Kidney tubule cell (primary cell): Measurements from ENCODE around the gene TAGAP.

Experiments used
- DNase-seq: peaks from one replicate; pipeline ENCODE4 v3.0.0-alpha.2; 2018; ENCODE audit warnings: low spot score

TAGAP gene

DNA sequence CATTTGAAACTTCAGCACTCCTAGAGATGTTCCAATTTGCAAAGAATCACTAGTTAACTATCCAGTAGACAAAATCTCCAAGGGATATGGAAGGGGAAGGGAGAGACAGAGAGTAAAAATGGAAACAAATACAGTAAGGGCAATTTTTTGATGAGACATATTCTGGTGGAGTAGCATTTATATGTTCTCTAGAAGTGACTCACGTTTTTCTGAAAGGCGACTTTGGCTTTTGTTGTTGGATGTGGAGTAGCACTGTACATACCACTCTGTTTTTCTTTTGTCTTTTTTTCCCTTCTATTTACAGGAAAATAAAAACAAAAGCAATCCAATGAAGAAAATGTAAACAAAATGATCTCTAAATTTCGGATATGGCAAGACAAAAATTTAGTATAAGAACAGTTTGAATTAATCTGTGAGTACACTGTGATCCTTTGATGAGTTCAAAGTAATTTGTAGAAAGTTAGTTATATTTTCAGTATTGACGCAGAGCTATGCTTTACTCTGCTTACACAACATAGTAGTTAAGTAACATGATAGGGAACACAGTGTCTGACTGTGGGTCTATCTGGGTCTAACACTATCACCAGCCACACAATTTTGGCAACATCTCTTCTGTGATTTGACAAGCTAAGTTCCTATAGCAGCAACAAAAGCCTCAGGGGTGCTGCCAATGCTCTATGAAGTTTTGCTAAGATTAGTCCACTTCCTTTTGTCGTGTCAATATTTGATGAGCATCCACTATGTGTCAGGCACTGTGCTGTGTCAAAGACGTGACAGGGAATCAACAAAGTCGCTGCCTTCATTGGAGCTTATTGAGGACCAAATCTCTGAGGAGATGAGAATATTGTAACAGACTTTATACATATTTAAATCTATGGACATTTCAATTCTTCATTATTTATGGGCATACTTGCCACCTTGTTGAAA lies 27.3 kb upstream of the TAGAP start:
- DNase-seq: no peak

DNA sequence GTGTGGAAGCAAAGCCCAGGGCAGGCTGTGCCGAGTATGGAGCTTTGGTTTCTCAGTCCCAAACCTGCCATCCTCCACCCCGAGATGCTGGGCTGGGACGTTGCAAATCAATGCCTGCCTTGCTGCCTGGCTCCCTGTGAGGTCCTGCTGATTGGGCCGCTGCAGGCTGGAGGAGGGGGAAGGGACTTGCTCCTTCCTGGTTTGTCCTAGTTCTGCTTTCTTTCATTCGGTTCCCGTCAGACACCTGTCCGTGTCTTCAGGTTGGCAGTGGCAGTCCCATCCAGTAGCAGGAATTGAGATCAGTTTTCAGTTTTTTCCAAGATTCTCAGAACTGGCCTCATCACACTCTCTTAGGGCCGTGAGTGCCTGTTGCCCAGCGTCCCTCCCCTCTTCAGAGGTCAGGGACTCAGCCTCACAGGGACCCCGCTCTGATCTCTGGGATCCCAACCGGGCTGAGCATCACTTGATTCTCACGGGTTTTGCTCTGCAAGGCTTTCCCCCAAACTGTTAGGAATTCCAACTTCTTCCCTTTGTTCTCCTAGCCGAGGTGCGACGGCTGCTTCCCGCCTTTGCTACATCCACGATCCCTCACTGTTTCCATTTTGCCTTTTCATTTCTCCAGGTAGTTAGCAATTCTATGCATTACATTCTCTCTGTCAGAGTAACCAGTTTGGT lies 24.2 kb upstream of the TAGAP start:
- DNase-seq: no peak

DNA sequence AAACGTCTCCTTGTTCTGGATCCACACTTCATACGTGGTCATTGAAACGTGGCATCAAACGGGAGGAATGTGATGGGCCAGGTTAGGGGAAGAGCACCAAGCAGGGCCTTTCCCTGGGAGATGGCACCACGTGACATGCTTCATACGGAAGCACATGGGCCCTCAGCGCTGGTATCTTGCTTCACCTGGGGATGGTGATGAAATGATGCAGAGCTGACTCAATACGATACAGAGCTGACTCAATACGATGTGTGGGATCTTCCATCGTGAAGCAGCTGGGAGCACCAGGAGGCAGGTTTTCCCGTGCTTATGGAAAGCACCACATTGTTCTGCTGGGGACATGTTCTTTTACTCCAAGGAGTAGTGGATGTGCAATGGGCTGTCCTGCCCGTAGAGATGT lies 22.5 kb upstream of the TAGAP start:
- no peak for DNase-seq

DNA sequence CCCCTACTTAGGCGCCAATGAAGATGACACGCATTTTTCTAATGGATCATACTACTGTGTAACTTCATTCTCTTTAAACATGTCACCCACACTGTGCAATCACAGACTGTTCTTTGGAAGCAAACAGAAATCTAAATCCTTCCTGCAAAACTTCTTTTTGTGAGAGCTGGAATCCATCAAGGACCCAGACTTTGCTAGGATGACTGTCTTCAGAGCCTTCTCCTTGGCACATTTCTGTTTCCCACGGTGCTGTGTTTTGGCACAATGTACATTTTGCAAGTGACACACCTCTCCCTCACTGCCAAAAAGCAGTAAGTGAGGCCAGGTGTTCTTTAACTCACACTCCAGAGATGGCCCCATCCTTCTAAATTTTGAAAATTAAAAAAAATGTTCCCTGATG lies 21.7 kb upstream of the TAGAP start:
- no peak for DNase-seq

DNA sequence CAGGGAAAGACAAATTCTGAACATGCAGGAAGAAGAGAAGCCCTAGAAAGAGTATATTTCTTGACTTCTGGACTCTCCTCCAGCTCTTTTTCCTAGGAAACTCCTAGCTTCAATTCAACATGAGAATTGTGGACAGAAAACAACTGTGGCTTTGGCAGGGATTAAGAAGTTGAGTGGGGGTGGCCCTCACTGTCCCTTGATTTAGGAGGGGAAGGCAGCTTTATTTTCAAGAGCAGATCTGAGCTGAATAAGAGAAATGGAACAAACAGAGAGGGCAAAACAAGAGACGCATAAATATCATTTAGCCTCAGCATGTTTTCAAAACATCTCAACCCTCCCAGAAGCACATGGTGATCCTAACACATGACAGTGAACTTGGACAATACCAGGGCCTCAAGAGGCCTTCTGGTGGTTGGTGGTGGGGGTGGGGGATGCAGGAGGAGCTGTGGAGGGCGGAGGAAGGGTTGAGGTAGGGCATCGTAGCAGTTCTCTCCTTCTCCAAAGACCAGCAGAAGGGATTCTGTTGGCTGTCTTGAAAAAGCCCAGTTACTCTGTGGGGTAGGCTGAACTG lies 21.1 kb upstream of the TAGAP start:
- no peak for DNase-seq

DNA sequence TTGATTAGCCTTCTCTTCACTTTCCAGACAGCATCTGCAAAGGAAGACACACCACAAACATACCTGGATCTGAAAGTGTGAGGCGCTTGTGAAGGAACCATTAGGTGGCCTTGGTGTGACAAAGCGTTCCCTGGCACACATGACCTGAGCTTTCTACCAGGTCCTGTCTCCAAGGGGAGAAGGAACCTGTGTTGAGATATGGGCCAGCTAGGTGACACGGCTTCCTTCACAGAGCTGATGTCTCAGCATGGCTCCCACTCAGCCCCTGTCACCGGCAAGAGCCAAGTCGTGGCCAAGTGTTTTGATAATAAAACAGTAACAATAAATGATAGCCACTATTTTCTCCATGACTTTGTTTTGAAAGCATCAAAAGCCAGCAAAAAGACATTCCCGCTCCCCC lies 20.3 kb upstream of the TAGAP start:
- DNase-seq: no peak

DNA sequence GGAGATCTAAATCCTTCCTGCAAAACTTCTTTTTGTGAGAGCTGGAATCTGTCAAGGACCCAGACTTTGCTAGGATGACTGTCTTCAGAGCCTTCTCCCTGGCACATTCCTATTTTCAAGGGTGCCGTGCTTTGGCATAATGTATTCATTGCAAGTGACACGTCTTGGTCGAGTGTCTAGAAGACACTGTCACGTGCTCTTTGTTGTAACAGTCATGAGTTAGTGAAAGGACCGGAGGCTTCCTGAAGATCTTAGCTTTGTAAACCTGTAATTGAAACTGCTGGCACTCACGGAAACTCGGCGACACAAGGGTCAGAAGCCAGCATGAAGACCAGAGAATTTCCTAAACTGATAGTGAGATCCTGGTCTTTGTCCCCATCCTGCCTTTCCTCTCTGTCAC lies 19.7 kb upstream of the TAGAP start:
- DNase-seq: no peak

DNA sequence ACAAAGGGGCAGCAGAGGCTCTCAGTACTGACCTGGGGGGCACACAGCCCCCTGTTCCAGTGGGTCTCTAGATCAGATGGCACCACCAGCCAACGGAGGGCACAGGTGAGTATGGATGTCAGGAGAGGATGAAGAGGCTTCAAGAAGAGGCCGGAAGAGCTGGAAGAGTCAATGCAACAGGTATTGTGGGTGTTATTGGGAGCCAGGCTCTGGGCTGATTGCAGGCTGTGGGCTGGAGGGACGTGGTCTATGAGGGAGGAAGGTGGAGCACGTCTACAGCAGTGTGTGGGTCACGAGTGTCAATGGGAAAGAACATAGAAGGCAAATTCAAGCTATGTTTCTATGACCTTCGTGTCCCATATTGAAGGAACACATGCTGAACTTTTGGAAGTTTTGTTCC lies 18.8 kb upstream of the TAGAP start:
- no peak for DNase-seq

DNA sequence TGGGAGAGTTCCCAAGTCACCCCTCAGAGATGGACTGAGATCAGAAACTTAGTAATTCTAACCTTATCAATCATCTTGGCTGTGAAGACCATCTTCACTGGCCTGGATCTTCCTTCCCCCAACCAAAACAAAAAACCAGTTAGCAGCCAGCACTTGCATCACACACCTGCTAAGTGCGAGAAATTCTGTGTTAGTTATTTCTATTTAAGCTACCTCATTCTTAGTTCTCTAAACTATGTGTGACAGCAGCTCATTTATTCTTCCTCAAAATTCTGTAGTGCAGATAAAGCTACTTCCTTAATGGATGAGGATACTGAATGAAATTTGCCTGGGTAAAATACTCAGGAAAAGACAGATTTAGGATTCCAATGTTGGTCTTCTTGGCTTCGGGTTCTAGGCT lies 18.2 kb upstream of the TAGAP start:
- no peak for DNase-seq

DNA sequence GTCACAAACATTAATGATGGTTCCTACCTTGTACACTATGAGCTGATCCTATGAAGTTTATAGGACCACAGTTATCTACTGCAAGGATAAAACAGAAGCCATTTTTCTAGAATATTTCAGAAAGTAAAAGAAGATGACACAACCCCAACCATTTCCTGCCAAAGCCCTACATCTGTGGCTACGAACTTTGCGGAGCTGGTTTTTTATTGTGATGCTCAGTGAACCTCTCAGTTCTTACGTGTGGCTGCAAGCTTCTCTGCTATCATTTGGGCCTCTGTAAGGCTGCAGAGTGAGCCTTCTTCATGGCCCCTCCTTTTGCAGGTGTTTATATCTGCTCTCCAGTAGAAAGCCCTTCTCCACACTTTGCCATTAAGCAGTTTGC lies 17.8 kb upstream of the TAGAP start:
- DNase-seq: no peak

DNA sequence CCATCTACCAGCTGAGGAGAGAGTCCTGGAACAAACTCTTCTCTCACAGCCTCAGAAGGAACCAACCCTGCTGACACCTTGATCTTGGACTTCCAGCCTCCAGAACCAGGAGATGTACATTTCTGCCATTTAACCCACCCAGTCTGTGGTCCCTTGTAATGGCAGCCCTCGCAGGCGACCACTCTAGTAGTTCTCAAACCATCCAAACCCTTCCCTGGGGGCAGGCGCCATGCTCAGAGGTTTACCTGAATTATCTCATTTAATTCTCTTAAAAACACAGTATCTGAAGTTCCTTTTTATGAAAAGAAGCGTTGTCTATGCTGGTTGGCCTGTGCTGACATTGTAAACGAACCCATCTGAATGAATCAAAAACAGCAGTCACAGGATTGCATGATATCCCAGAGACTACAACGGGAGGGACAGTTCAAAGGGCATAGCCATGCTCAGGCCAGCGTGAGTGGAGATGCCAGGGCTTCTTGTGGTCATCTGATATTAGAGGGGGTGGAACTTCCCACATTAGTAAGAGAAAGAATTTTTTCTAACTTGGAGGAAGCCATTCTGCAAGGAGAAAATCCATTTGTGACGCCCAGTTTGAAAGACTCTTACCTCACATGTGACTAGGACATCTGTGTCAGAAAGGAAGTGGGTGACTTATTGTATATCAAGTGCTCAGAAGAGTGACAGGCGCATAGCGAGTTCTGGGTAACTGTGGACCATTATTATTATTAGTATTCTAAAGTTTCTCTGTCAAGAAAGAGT lies 17.2 kb upstream of the TAGAP start:
- no peak for DNase-seq

DNA sequence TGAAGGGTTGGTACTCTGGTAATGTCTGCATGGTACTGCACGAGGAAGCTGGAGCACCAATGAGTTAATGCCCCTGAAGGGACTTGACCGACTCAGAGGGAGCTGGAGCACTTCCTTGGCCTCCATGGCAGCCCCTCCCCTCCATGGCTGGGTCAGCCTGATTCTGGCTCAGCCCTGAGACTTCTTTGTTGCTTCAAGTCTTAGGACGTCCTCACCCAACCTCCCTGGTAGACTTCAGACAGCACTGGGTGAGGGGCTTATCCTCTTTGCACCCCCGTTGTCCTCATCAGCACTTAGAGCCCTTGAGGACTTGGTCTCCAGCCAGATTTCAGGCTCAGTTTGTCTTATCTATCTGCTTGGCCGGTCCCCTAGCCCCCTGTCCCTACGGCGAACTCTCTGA lies 16.4 kb upstream of the TAGAP start:
- no peak for DNase-seq

DNA sequence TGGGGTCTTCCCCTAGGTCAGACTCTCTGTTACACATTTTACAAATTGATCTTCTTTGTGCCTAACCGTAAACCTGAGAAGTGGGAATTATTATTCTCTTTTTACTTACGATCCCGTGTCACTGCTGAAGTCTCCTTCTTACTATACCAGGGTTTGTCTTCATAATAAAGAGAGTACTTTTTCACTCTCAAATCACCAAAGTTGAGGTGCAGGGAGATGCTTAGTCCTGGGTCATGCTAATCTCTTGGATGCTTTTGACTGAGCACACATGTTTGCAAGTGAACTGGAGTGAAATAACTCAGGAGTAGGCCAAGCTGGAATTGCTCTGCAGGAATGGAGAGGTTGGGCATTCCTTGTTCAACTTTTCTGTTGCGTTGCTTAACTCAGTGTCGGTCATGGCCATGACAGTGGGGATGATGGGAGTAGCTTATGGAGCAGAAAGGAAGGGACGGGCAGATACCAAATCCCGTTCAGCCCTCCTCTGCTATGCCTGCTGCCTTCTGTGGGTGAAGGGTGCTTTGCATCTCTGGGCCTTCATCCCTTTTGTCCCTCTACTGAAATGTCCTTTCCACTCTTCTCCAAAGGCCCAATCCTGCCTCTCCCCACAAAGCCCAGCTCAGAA lies 15.2 kb upstream of the TAGAP start:
- DNase-seq: no peak

DNA sequence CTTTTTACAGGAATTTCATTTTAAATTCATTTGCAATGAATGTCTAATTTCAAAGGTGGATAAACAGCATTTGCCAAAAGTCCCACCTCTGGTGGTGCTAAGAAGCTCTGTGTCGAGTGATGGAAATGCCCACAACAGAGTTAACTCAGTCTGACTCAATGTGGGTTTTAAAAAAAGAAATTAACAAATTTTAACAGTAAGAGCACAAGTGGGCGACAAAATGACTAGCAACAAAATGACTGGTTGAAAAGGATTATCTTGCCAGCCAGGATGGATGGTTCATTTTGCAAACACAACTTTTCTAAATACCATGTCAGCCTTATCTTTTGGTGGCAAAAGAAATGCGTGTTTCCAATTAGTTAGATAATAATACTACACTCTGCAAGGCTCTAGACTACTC lies 14.3 kb upstream of the TAGAP start:
- no peak for DNase-seq

DNA sequence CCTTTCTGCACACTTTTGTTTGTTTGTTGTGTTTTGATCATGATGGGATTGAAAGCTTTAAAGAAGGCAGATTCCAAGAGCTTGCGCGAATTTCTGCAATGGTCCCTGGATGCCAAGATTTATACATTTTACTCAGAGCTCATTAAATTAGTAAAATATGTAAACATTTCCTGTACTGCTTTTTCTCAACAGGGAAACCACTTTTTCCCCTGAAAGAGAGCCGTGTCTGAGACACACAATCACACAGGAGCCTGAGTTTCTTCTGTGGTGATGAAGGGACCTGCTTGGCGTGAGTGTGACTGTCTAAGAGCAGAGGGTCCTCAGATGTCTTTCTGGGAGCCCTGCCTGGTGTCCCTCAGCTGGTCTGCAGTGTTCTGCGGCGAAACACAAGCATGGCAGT lies 12.1 kb upstream of the TAGAP start:
- no peak for DNase-seq

DNA sequence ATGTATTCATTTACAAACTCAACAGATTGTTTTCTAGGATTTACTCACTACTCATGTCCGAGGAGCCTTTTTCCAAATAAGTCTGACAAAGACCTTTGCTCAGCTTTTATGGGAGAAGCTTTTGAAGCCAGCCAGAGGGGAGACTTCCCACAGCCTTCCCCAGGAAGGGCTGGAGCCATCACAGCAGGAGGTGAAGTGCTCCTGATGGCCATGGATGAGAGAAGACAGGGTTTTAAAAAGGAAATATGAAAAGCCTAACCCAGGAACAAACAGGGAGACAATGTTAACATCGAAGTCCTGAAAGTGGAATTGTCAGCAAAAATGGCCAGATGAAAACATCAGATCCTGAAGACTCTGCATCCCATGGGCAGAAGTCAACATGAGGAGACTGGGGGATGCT lies 11.6 kb upstream of the TAGAP start:
- DNase-seq: no peak

DNA sequence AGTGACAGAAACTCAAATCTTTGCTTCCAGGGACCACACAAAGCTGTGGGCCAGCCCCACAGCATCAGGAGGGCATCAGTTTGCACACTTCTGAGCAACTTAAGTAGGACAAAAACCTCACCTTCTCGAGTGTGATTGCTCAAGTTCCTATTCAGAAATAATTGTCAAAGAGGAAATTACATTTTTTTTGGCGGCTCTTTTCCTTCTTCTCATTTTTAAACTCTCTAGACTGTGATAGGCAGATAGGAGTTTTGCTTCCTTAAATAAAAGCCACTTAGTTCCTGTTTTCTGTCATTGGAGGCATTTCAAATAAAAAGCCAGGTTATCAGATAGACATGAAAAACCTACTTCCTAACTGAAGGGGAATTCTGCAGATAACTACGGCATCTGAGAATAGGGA lies 11.2 kb upstream of the TAGAP start:
- no peak for DNase-seq

DNA sequence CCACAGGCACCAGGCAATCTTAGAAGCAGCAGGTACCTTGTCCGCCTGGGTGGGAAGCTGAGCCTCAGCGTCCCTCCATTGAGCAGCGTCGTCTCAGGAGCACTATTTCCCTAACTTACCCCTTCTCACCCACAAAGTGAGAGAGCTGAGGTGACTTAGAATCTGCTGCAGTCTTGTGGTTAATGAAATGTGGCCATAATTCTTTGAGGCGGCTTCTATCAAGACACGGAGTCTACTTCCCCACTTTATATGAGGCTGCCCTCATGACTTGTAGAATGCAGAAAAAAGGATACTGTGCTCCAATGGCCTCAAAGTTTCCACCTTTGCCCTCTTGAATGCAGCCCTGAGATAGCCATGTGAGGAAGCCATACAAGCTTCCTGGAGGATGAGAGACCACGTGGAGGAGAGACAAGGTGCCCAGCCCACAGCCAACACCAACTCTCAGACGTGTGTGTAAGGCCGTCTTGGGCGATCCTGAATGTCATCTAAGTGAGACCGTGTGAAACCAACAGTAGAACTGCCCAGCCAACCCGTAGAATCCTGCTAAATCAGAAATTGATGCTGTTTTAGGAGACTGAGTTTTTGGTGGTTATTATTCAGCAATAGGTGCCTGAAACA lies 9.1 kb upstream of the TAGAP start:
- DNase-seq: no peak

DNA sequence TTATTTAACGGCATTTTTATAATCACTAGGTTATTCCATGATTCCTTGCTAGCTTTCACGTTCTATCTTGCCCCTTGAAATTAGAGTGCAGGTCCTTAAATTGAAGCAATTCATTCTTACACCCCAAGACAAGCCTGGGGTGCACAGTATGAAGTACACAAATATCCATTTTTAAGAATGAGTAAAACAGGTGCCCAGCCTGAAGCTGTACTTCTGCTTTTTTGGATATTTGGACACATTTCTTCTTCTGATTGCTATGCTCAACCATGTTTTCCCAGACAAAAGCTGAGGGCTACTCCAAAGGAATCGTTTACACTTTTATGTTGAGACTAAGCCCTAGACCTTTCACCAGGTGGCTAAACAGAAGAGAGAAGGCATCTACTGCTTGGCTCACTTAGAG lies 7.9 kb upstream of the TAGAP start:
- no peak for DNase-seq

DNA sequence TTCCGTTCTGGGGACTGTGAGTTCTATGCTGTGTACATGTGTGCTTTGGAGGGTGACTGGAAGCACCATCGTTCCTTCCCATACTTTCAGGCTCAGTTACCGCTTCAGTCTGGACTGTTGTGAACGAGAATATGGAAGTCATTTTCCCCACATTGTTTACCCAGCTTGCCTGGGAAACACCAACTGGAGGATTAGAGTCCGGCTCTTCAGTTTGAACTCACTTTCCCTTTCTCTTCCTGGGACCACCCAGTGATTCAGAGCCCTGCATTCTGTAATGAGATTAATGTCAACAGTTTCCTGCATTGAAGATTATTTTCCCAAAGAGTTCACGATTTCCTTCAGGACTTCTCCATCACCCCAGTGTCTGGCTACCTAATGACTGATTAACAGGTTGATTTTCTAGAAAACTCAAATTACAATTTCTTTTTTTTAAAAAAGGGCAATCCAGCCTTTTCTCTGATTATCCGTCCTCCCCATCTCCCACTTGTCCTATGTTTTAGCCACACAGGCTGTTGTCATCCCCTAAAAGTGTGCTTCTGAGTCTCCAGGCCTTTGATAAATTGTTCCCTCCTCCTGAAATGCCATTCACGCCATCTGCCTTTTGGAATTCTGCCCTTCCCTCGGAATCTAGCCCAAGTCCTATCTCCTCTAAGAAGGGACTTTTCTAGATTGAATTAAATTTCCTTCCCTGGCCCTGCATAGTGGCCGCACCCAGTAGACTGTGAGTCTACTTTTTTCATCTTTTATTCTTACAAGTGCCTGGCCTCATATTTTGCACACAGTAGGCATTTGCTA lies 3.3 kb upstream of the TAGAP start:
- no peak for DNase-seq

DNA sequence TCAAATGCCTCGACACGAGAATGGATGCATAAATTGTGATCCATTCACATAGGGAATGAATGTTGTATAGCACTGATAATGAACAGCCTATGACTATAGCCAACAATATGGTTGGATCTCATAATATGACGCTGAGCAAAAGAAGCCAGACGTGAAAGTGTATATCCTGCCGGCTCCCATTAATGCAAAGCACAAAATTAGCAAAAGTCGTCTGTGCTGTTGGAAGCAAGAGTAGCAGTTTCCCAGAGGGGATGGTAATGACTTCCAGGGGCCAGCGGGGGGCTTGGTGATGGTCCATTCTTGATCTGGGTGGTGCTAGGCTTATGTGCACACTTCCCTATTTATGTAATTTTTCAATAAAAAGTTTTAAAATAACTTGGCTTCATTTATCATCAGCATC lies 1.0 kb upstream of the TAGAP start:
- DNase-seq: no peak
